CD14-positive monocyte (primary cell): ENCODE data around the gene MT1X. TPM values are rescaled to one million over a fixed set of nuclear protein-coding genes. Genes with fewer than 3 reads are reported as not detected.

Experiments used
- DNase-seq, 3 donors: peaks; one replicate each; pipeline ENCODE4 v3.0.0-alpha.2; 2011 to 2022
- H2AFZ ChIP-seq: 2 replicates; pipeline ENCODE4 v1.6.0; 2012; ENCODE audit warnings: mild to moderate bottlenecking, low read depth, low read length, inconsistent platforms; ENCODE audit not compliant: insufficient read depth, poor library complexity, severe bottlenecking
- H3K27ac ChIP-seq, 2 donors: 1 replicate in 1 of 2; 2 replicates in 1 of 2; pipeline ENCODE4 v1.5.1; 2012 to 2013; ENCODE audit warnings: low read length in 2 of 2, control low read depth in 1 of 2, inconsistent platforms in 1 of 2, low read depth in 1 of 2, mild to moderate bottlenecking in 1 of 2
- H3K27me3 ChIP-seq, 2 donors: one replicate each; pipeline versions ENCODE4 v1.6.0 to v1.6.1; 2011 to 2013; ENCODE audit warnings: low read length in 2 of 2; ENCODE audit not compliant: control insufficient read depth in 2 of 2, insufficient read depth in 2 of 2
- H3K36me3 ChIP-seq, 2 donors: replicated peaks in 1 of 2; 1 replicate in 1 of 2; 2 replicates in 1 of 2; pipeline versions ENCODE4 v1.5.1 to v1.6.1; 2012 to 2013; ENCODE audit warnings: low read length in 2 of 2, control low read depth in 1 of 2, inconsistent platforms in 1 of 2, mild to moderate bottlenecking in 1 of 2; ENCODE audit not compliant: insufficient read depth in 2 of 2, control insufficient read depth in 1 of 2
- H3K4me1 ChIP-seq, 2 donors: 1 replicate in 1 of 2; 2 replicates in 1 of 2; pipeline versions ENCODE4 v1.5.1 to v1.6.1; 2012 to 2013; ENCODE audit warnings: low read length in 2 of 2, control low read depth in 1 of 2, inconsistent platforms in 1 of 2, mild to moderate bottlenecking in 1 of 2, moderate library complexity in 1 of 2; ENCODE audit not compliant: insufficient read depth in 2 of 2, control insufficient read depth in 1 of 2
- H3K4me2 ChIP-seq: replicated peaks from 2 replicates; pipeline ENCODE3; 2012; ENCODE audit warnings: low read length, moderate library complexity, mild to moderate bottlenecking; ENCODE audit not compliant: poor library complexity, severe bottlenecking; ENCODE audit errors: extremely low read depth
- H3K4me3 ChIP-seq, 3 experiments: fragments of 200-600 bp in 1 of 3; sonication (generic) in 1 of 3; replicated peaks in 1 of 3; 1 replicate in 2 of 3; 2 replicates in 1 of 3; pipeline ENCODE4 v1.5.1; 2011 to 2013; ENCODE audit warnings: low read length in 3 of 3, mild to moderate bottlenecking in 3 of 3, control low read depth in 2 of 3, low read depth in 2 of 3, inconsistent platforms in 1 of 3, moderate library complexity in 1 of 3
- H3K79me2 ChIP-seq: 2 replicates; pipeline ENCODE4 v1.6.0; 2012; ENCODE audit warnings: mild to moderate bottlenecking, control low read depth, inconsistent platforms, low read length, moderate library complexity; ENCODE audit not compliant: insufficient read depth
- H3K9ac ChIP-seq: 2 replicates; pipeline ENCODE4 v1.6.0; 2017; ENCODE audit warnings: low read length, mild to moderate bottlenecking; ENCODE audit not compliant: insufficient read depth, poor library complexity, severe bottlenecking
- H3K9me3 ChIP-seq, 2 donors: replicated peaks in 1 of 2; 1 replicate in 1 of 2; 2 replicates in 1 of 2; pipeline versions ENCODE4 v1.5.1 to v1.6.1; 2012 to 2013; ENCODE audit warnings: low read length in 2 of 2, control low read depth in 1 of 2; ENCODE audit not compliant: control insufficient read depth in 1 of 2, insufficient read depth in 1 of 2
- H4K20me1 ChIP-seq: 2 replicates; pipeline ENCODE4 v1.6.0; 2012; ENCODE audit warnings: mild to moderate bottlenecking, low read length, control low read depth, moderate library complexity; ENCODE audit not compliant: insufficient read depth
- H3K27ac Mint-ChIP-seq, 7 donors: one replicate each; pipeline ENCODE4 v1.8.0; 2020; ENCODE audit warnings: mild to moderate bottlenecking in 7 of 7, mixed read lengths in 7 of 7, moderate library complexity in 6 of 7, inconsistent platforms in 2 of 7
- H3K27me3 Mint-ChIP-seq, 3 donors: one replicate each; pipeline ENCODE4 v1.8.0; 2021 to 2022; ENCODE audit warnings: low read depth in 3 of 3, mild to moderate bottlenecking in 3 of 3, mixed read lengths in 3 of 3, moderate library complexity in 3 of 3, inconsistent platforms in 1 of 3
- H3K36me3 Mint-ChIP-seq, 2 donors: one replicate each; pipeline ENCODE4 v1.8.0; 2020; ENCODE audit warnings: mixed read lengths in 2 of 2, inconsistent platforms in 1 of 2, mild to moderate bottlenecking in 1 of 2
- H3K4me1 Mint-ChIP-seq: one replicate; pipeline ENCODE4 v1.8.0; 2020; ENCODE audit warnings: mild to moderate bottlenecking, mixed read lengths
- H3K4me3 Mint-ChIP-seq, 2 donors: one replicate each; pipeline ENCODE4 v1.8.0; 2020; ENCODE audit warnings: mild to moderate bottlenecking in 2 of 2, mixed read lengths in 2 of 2, moderate library complexity in 1 of 2
- H3K9me3 Mint-ChIP-seq, 7 donors: one replicate each; pipeline ENCODE4 v1.8.0; 2020 to 2022; ENCODE audit warnings: mixed read lengths in 7 of 7, mild to moderate bottlenecking in 6 of 7, moderate library complexity in 6 of 7, inconsistent platforms in 2 of 7
- WGBS: methylation state at CpG from one replicate; pipeline ENCODE4 v1.1.5; 2013; ENCODE audit warnings: missing lambda C conversion rate; ENCODE audit not compliant: insufficient coverage; 5-methylcytosine and 5-hydroxymethylcytosine counted together
- intact Hi-C, 2 donors: fragments of 100-400 bp; cut with micrococcal nuclease; formaldehyde crosslinking; loops; one replicate each; pipeline versions ENCODE4 v1.15.0 to v1.15.1; 2023
- polyA plus RNA-seq, 3 donors: library from polyadenylated mRNA; depleted of rRNA in 1 of 3; unstranded in 2 of 3; stranded (reverse) in 1 of 3; fragments of 300-500 nt in 2 of 3; fragments of >200 nt in 1 of 3; fragmentation: Illumina TruSeq in 2 of 3; gene quantifications; 1 replicate in 2 of 3; 2 replicates in 1 of 3; pipeline ENCODE4 v1.2.3, GENCODE V29; 2012 to 2021
- TF ChIP-seq, protein P1 (sequence below): fragments of 200-600 bp; IDR thresholded peaks from one replicate; pipeline ENCODE4 v1.8.0; 2022; ENCODE audit warnings: antibody characterized with exemption, mild to moderate bottlenecking

MT1X gene
- polyA plus RNA-seq, 3 donors = 34.5 to 87.9 (median 55.4) TPM

- Histone ChIP-seq H3K4me1 (peaks cover 10 to 15% of the 10 kb centered on the region in 2 donors), H3K27ac (no peak overlapping the region), H3K4me3 (no peak overlapping the region), H3K36me3 (no peaks in the 10 kb centered on the region), H4K20me1 (no peaks in the 10 kb centered on the region), H3K9ac (no peak overlapping the region), H3K79me2 (no peaks in the 10 kb centered on the region), H2AFZ (no peak overlapping the region), H3K9me3 (peaks cover 0 to 37% of the 10 kb centered on the region in 2 donors), H3K27me3 (peaks cover 85 to 99% of the 10 kb centered on the region in 2 donors), H3K4me2 (no peak overlapping the region)
- intact Hi-C loops = no loop called here
- Mint-ChIP-seq H3K27me3 (peaks cover 88 to 99% (median 96%) of the 10 kb centered on the region in 3 donors), H3K36me3 (peaks cover 0 to under 1% of the 10 kb centered on the region in 2 donors), H3K4me1 (peaks cover 25% of the 10 kb centered on the region), H3K4me3 (peak overlapping the region in 1 of 2 donors; percentile 36), H3K9me3 (peaks cover 0 to 8% (median 3%) of the 10 kb centered on the region in 7 donors), H3K27ac (no peak overlapping the region)
- TF ChIP-seq, protein P1, sequence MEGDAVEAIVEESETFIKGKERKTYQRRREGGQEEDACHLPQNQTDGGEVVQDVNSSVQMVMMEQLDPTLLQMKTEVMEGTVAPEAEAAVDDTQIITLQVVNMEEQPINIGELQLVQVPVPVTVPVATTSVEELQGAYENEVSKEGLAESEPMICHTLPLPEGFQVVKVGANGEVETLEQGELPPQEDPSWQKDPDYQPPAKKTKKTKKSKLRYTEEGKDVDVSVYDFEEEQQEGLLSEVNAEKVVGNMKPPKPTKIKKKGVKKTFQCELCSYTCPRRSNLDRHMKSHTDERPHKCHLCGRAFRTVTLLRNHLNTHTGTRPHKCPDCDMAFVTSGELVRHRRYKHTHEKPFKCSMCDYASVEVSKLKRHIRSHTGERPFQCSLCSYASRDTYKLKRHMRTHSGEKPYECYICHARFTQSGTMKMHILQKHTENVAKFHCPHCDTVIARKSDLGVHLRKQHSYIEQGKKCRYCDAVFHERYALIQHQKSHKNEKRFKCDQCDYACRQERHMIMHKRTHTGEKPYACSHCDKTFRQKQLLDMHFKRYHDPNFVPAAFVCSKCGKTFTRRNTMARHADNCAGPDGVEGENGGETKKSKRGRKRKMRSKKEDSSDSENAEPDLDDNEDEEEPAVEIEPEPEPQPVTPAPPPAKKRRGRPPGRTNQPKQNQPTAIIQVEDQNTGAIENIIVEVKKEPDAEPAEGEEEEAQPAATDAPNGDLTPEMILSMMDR = no peak
- no CpG with 5 or more reads among the region's 1 CpG for WGBS
- DNase-seq = no peak
Observed at GRCh38 chr16:56640076-56640475, 42.2 kb upstream of the MT1X start.

DNA sequence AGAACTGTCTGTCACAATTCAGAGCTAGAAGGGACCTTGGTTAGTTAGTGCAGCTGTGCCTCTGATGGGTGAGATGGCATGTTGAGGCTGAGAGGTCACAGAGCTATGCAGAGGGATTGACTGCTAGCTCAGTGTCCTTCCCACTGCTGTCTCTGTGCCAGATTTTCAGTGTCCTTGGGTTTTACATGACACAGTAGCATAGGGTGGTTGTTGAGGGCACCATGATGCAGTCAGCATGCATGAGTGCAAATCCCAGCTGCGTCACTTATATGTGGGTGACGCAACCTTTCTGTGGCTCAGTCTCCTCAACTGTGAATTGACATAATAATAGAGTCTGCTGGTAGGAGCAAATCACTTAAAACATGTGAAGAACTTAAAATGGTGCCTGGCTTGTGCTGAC lies 41.1 kb upstream of the MT1X start:
- Mint-ChIP-seq H3K9me3 (peaks cover 0 to 8% (median 2%) of the 10 kb centered on the region in 7 donors), H3K4me1 (peaks cover 20% of the 10 kb centered on the region), H3K27me3 (peaks cover 87 to 99% (median 97%) of the 10 kb centered on the region in 3 donors), H3K27ac (no peak overlapping the region), H3K4me3 (peak overlapping the region in 1 of 2 donors; percentile 60), H3K36me3 (no peaks in the 10 kb centered on the region)
- intact Hi-C loops = no loop called here
- H2AFZ ChIP-seq = no peak overlapping the region
- H3K27ac ChIP-seq = no peak overlapping the region
- H3K9me3 ChIP-seq = peaks cover 0 to 27% of the 10 kb centered on the region in 2 donors
- H3K79me2 ChIP-seq = no peaks in the 10 kb centered on the region
- H3K4me3 ChIP-seq = no peak overlapping the region
- peaks cover 10 to 15% of the 10 kb centered on the region in 2 donors for H3K4me1 ChIP-seq
- WGBS = 76% methylated on average over 2 of the region's 2 CpGs
- DNase-seq = no peak
- H3K9ac ChIP-seq = no peak overlapping the region
- no peak overlapping the region for H3K4me2 ChIP-seq
- H3K36me3 ChIP-seq = no peaks in the 10 kb centered on the region
- peaks cover 84 to 100% of the 10 kb centered on the region in 2 donors for H3K27me3 ChIP-seq
- TF ChIP-seq, protein P1 = no peak
- no peaks in the 10 kb centered on the region for H4K20me1 ChIP-seq
